SJSA1 (cell line): ENCODE measurements around the gene CTIF. TPM values are rescaled to one million over a fixed set of nuclear protein-coding genes. Genes with fewer than 3 reads are reported as not detected.
A peak's percentile ranks its signal among the peaks of the same experiment; 100 is the strongest.

Experiments
- DNase-seq, 2 experiments: peaks; one replicate each; pipeline ENCODE4 v3.0.0-alpha.2; 2015 to 2020; ENCODE audit warnings: low spot score in 2 of 2, low read depth in 1 of 2
- H3K27ac ChIP-seq: fragments of 250-450 bp; sonication (Bioruptor Pico); 2 replicates; pipeline ENCODE4 v1.5.1; 2020; ENCODE audit warnings: mild to moderate bottlenecking, moderate library complexity
- H3K27me3 ChIP-seq: fragments of 250-450 bp; sonication (Bioruptor Pico); replicated peaks from 2 replicates; pipeline ENCODE4 v1.5.1; 2020; ENCODE audit warnings: mild to moderate bottlenecking, moderate library complexity
- H3K36me3 ChIP-seq: fragments of 250-450 bp; sonication (Bioruptor Pico); 2 replicates; pipeline ENCODE4 v1.5.1; 2020; ENCODE audit warnings: mild to moderate bottlenecking
- H3K4me1 ChIP-seq: fragments of 250-450 bp; sonication (Bioruptor Pico); replicated peaks from 2 replicates; pipeline ENCODE4 v1.6.1; 2021; ENCODE audit warnings: mild to moderate bottlenecking
- H3K4me3 ChIP-seq: fragments of 250-450 bp; sonication (Bioruptor Pico); 2 replicates; pipeline ENCODE4 v1.5.1; 2020; ENCODE audit warnings: mild to moderate bottlenecking
- H3K9me3 ChIP-seq: fragments of 250-450 bp; sonication (Bioruptor Pico); replicated peaks from 2 replicates; pipeline ENCODE4 v1.5.1; 2020; ENCODE audit warnings: mild to moderate bottlenecking
- total RNA-seq: library from RNA; depleted of rRNA; stranded (reverse); fragments of >200 nt; shearing (Covaris generic); gene quantifications from 2 replicates; pipeline ENCODE4 v1.2.3, GENCODE V29; 2014

CTIF gene
- total RNA-seq, 1 experiment from 2014 or later, result 91.5 TPM

- no peak overlapping the region for H3K4me3 ChIP-seq
- DNase-seq, result no peak
- H3K27me3 ChIP-seq, result no peaks in the 10 kb centered on the region
- no peaks in the 10 kb centered on the region for H3K9me3 ChIP-seq
- H3K27ac ChIP-seq, result peak overlapping the region; percentile 21
- peaks cover 42% of the 10 kb centered on the region for H3K4me1 ChIP-seq
- peaks cover 87% of the 10 kb centered on the region for H3K36me3 ChIP-seq
Observed at GRCh38 chr18:48736321-48737260, 197.8 kb downstream of the CTIF start.

- no peak overlapping the region for H3K4me3 ChIP-seq
- H3K9me3 ChIP-seq, result no peaks in the 10 kb centered on the region
- no peak overlapping the region for H3K27ac ChIP-seq
- H3K27me3 ChIP-seq, result no peaks in the 10 kb centered on the region
- peaks cover 23% of the 10 kb centered on the region for H3K4me1 ChIP-seq
- peaks cover 88% of the 10 kb centered on the region for H3K36me3 ChIP-seq
- DNase-seq, result no peak
Observed at GRCh38 chr18:48739266-48740067, 200.6 kb downstream of the CTIF start.

GRCh38 chr18:48740068-48740440, 201.2 kb downstream of the CTIF start:
- Histone ChIP-seq H3K27me3 (no peaks in the 10 kb centered on the region), H3K27ac (no peak overlapping the region), H3K36me3 (peaks cover 86% of the 10 kb centered on the region), H3K9me3 (no peaks in the 10 kb centered on the region), H3K4me1 (peaks cover 17% of the 10 kb centered on the region), H3K4me3 (no peak overlapping the region)
- no peak for DNase-seq

- Histone ChIP-seq H3K27ac (no peak overlapping the region), H3K4me1 (peaks cover 8% of the 10 kb centered on the region), H3K27me3 (no peaks in the 10 kb centered on the region), H3K36me3 (peaks cover 94% of the 10 kb centered on the region), H3K4me3 (no peak overlapping the region), H3K9me3 (no peaks in the 10 kb centered on the region)
- no peak for DNase-seq
Observed at GRCh38 chr18:48740851-48741485, 202.1 kb downstream of the CTIF start.

GRCh38 chr18:48741866-48742265, 203.0 kb downstream of the CTIF start:
- peaks cover 93% of the 10 kb centered on the region for H3K36me3 ChIP-seq

GRCh38 chr18:48742304-48742703, 203.5 kb downstream of the CTIF start:
- no peak overlapping the region for H3K27ac ChIP-seq
- H3K4me1 ChIP-seq, result no peaks in the 10 kb centered on the region
- peaks cover 93% of the 10 kb centered on the region for H3K36me3 ChIP-seq
- H3K9me3 ChIP-seq, result no peaks in the 10 kb centered on the region
- H3K27me3 ChIP-seq, result no peaks in the 10 kb centered on the region
- H3K4me3 ChIP-seq, result no peak overlapping the region
- DNase-seq, result no peak

More at GRCh38 chr18:48741866-48742265, 203.0 kb downstream of the CTIF start:
- Histone ChIP-seq H3K4me1 (no peaks in the 10 kb centered on the region; the same call in 1 of the 2 replicates), H3K27ac (no peak overlapping the region), H3K4me3 (no peak overlapping the region), H3K27me3 (no peaks in the 10 kb centered on the region), H3K9me3 (no peaks in the 10 kb centered on the region)
- DNase-seq, result no peak

GRCh38 chr18:48742706-48743475, 204.1 kb downstream of the CTIF start:
- Histone ChIP-seq H3K27me3 (no peaks in the 10 kb centered on the region), H3K9me3 (no peaks in the 10 kb centered on the region), H3K4me3 (no peak overlapping the region), H3K36me3 (peaks cover 89% of the 10 kb centered on the region), H3K4me1 (no peaks in the 10 kb centered on the region), H3K27ac (no peak overlapping the region)
- DNase-seq, result no peak

- Histone ChIP-seq H3K4me3 (no peak overlapping the region), H3K36me3 (peaks cover 86% of the 10 kb centered on the region), H3K9me3 (no peaks in the 10 kb centered on the region), H3K27ac (no peak overlapping the region), H3K27me3 (no peaks in the 10 kb centered on the region), H3K4me1 (no peaks in the 10 kb centered on the region; the same call in 1 of the 2 replicates)
- DNase-seq, result no peak
Observed at GRCh38 chr18:48743886-48744285, 205.1 kb downstream of the CTIF start.

GRCh38 chr18:48745293-48745692, 206.5 kb downstream of the CTIF start:
- Histone ChIP-seq H3K27ac (no peak overlapping the region), H3K9me3 (no peaks in the 10 kb centered on the region), H3K4me1 (peaks cover 8% of the 10 kb centered on the region), H3K27me3 (no peaks in the 10 kb centered on the region), H3K36me3 (peaks cover 82% of the 10 kb centered on the region), H3K4me3 (no peak overlapping the region)
- DNase-seq, result no peak

GRCh38 chr18:48749768-48750167, 210.9 kb downstream of the CTIF start:
- Histone ChIP-seq H3K27ac (peak overlapping the region; percentile 66), H3K27me3 (no peaks in the 10 kb centered on the region), H3K4me3 (no peak overlapping the region), H3K36me3 (peaks cover 82% of the 10 kb centered on the region), H3K4me1 (peaks cover 16% of the 10 kb centered on the region), H3K9me3 (no peaks in the 10 kb centered on the region)
- DNase-seq, result peak in 1 of 2 experiments; percentile 52

GRCh38 chr18:48750485-48751175, 211.8 kb downstream of the CTIF start:
- peaks cover 16% of the 10 kb centered on the region for H3K4me1 ChIP-seq
- H3K9me3 ChIP-seq, result no peaks in the 10 kb centered on the region
- no peak overlapping the region for H3K4me3 ChIP-seq
- H3K27ac ChIP-seq, result peak overlapping the region; percentile 66
- DNase-seq, result no peak
- peaks cover 81% of the 10 kb centered on the region for H3K36me3 ChIP-seq
- no peaks in the 10 kb centered on the region for H3K27me3 ChIP-seq

- H3K4me1 ChIP-seq, result peaks cover 16% of the 10 kb centered on the region
- H3K36me3 ChIP-seq, result peaks cover 82% of the 10 kb centered on the region
- H3K4me3 ChIP-seq, result no peak overlapping the region
- H3K27me3 ChIP-seq, result no peaks in the 10 kb centered on the region
- H3K27ac ChIP-seq, result no peak overlapping the region
- no peak for DNase-seq
- H3K9me3 ChIP-seq, result no peaks in the 10 kb centered on the region
Observed at GRCh38 chr18:48751727-48752468, 213.1 kb downstream of the CTIF start.
